Activated CD8-positive, alpha-beta memory T cell treated with anti-CD3 and anti-CD28 coated beads, Interleukin-2, amount 50 U/mL, for 48 hours (primary cell): ENCODE results near the gene NMD3.
"Not testable (repeated sequence)": the region's sequence is repeated elsewhere in the genome, so short reads cannot be mapped to it uniquely, and the experiment has no call there.

Experiments used
- DNase-seq: peaks from one replicate; pipeline ENCODE4 v3.0.0-alpha.2; 2020

Gene NMD3

GRCh38 chr3:161220850-161221753, at the start of gene NMD3:
TSS of gene NMD3 (plus strand) at chr3:161221311. CDS start at chr3:161222014, 703 bp downstream.
- DNase-seq, result peak; percentile 93

- DNase-seq, result no peak
These were observed 49.2 kb upstream of the NMD3 start for GRCh38 chr3:161171639-161172552.

- no peak for DNase-seq
These were observed 45.6 kb upstream of the NMD3 start for GRCh38 chr3:161175506-161175905.

- DNase-seq, result no peak
These were observed 43.1 kb upstream of the NMD3 start for GRCh38 chr3:161177991-161178390.

- DNase-seq, result not testable (repeated sequence)
These were observed 39.7 kb upstream of the NMD3 start for GRCh38 chr3:161181371-161181770.

GRCh38 chr3:161187046-161187445, 34.1 kb upstream of the NMD3 start:
- no peak for DNase-seq

- DNase-seq, result no peak
These were observed 23.0 kb upstream of the NMD3 start for GRCh38 chr3:161197855-161198850.

GRCh38 chr3:161199926-161200325, 21.2 kb upstream of the NMD3 start:
- no peak for DNase-seq

- DNase-seq, result no peak
These were observed 17.5 kb upstream of the NMD3 start for GRCh38 chr3:161203485-161204098.

GRCh38 chr3:161208931-161209330, 12.2 kb upstream of the NMD3 start:
- DNase-seq, result no peak

- DNase-seq, result no peak
These were observed 8.8 kb upstream of the NMD3 start for GRCh38 chr3:161212171-161212771.

- DNase-seq, result no peak
These were observed 8.2 kb upstream of the NMD3 start for GRCh38 chr3:161212906-161213305.

- no peak for DNase-seq
These were observed 7.5 kb upstream of the NMD3 start for GRCh38 chr3:161213644-161214043.

- DNase-seq, result no peak
These were observed 5.9 kb upstream of the NMD3 start for GRCh38 chr3:161215185-161215584.

GRCh38 chr3:161217496-161217895, 3.6 kb upstream of the NMD3 start:
- no peak for DNase-seq

GRCh38 chr3:161219495-161219894, 1.6 kb upstream of the NMD3 start:
- DNase-seq, result no peak

GRCh38 chr3:161221806-161222600, 892 bp downstream of the NMD3 start:
- DNase-seq, result no peak

- no peak for DNase-seq
These were observed 1.6 kb downstream of the NMD3 start for GRCh38 chr3:161222662-161223061.

- no peak for DNase-seq
These were observed 3.7 kb downstream of the NMD3 start for GRCh38 chr3:161224786-161225185.

- no peak for DNase-seq
These were observed 9.6 kb downstream of the NMD3 start for GRCh38 chr3:161230621-161231171.
